Right kidney (tissue), 1 donor: ENCODE measurements around the gene CFAP99.

Source experiments
- DNase-seq: peaks from one replicate; pipeline ENCODE4 v3.0.0-alpha.2; 2016

CFAP99 gene

GRCh38 chr4:2511645-2512131 is 92.9 kb downstream of the CFAP99 start:
- no peak for DNase-seq
